Measurements from ENCODE around the gene ALAD. TPM values are rescaled to one million over a fixed set of nuclear protein-coding genes. Genes with fewer than 3 reads are reported as not detected.

ALAD gene
- total and polyA plus RNA-seq, 2 of the 13 experiments (the other 11 are each of a cell fraction or from before 2014, with no cell fraction given) = 21.8 to 30.1 TPM

DNA sequence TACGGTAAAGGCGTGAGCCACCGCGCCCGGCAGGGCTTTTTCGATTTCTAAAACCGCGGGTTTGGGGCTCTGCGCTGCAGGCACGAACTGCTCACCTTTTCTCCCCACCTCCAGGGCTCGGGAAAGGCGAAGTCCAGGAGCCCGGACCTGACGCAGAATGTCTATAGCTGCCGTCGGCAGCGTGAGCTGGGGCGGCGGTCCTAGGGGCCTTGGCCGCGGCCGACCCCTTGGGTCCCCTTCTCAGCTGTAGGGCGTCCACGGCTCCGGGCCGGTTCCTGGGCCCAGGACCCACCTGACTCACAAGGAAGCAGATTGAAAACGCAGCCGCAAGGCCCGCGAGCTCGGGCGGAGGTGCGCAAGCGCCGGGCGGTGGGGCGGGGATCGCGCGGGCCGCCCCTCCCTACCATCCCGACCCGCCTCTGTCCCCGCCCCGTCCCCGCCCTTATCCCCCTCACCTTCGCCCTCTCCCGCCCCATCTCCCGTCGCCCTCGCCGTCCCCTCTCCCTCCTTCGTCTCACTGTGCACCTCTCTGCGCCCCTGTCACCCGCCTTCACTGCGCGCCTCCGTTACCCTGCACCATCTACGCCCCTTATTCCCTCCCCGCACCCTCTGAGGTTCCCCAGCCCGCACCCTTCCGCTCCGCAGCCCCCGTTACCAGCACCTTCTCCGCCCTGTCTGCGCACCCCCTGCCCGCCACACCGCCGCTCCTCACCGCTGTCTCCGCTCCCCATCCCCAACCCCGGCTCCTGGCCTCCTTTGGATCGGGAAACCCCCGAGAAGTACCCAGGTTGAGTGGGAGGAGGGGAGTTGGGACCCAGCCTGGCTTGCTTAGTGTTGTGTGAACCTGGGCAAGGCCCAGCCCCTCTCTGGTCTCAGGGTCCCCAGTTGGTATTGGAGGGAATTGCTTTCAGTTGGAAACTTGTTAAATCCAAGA, 24.2 kb downstream of the ALAD start, which contains the start of gene HDHD3 (continued):
- TF ChIP-seq, protein P1, sequence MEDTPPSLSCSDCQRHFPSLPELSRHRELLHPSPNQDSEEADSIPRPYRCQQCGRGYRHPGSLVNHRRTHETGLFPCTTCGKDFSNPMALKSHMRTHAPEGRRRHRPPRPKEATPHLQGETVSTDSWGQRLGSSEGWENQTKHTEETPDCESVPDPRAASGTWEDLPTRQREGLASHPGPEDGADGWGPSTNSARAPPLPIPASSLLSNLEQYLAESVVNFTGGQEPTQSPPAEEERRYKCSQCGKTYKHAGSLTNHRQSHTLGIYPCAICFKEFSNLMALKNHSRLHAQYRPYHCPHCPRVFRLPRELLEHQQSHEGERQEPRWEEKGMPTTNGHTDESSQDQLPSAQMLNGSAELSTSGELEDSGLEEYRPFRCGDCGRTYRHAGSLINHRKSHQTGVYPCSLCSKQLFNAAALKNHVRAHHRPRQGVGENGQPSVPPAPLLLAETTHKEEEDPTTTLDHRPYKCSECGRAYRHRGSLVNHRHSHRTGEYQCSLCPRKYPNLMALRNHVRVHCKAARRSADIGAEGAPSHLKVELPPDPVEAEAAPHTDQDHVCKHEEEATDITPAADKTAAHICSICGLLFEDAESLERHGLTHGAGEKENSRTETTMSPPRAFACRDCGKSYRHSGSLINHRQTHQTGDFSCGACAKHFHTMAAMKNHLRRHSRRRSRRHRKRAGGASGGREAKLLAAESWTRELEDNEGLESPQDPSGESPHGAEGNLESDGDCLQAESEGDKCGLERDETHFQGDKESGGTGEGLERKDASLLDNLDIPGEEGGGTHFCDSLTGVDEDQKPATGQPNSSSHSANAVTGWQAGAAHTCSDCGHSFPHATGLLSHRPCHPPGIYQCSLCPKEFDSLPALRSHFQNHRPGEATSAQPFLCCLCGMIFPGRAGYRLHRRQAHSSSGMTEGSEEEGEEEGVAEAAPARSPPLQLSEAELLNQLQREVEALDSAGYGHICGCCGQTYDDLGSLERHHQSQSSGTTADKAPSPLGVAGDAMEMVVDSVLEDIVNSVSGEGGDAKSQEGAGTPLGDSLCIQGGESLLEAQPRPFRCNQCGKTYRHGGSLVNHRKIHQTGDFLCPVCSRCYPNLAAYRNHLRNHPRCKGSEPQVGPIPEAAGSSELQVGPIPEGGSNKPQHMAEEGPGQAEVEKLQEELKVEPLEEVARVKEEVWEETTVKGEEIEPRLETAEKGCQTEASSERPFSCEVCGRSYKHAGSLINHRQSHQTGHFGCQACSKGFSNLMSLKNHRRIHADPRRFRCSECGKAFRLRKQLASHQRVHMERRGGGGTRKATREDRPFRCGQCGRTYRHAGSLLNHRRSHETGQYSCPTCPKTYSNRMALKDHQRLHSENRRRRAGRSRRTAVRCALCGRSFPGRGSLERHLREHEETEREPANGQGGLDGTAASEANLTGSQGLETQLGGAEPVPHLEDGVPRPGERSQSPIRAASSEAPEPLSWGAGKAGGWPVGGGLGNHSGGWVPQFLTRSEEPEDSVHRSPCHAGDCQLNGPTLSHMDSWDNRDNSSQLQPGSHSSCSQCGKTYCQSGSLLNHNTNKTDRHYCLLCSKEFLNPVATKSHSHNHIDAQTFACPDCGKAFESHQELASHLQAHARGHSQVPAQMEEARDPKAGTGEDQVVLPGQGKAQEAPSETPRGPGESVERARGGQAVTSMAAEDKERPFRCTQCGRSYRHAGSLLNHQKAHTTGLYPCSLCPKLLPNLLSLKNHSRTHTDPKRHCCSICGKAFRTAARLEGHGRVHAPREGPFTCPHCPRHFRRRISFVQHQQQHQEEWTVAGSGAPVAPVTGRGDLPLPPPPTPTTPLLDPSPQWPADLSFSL (CRISPR knock-in tag; IDR thresholded peaks at IDR 0.05) = no peak
- TF ChIP-seq ATF2 (CRISPR knock-in tag; IDR thresholded peaks at IDR 0.05) = peak; percentile 54; the same call in 1 of the 2 replicates
- no peak for TF ChIP-seq ZNF616 (CRISPR knock-in tag; IDR thresholded peaks at IDR 0.05; ENCODE audit: low read depth)
- no peak for TF ChIP-seq GPN1 (CRISPR knock-in tag; IDR thresholded peaks at IDR 0.05; ENCODE audit: borderline replicate concordance)
- TF ChIP-seq RXRB (CRISPR knock-in tag; IDR thresholded peaks at IDR 0.05; ENCODE audit: borderline replicate concordance) = peak; percentile 51; the same call in 1 of the 2 replicates
- TF ChIP-seq RFX3 (CRISPR knock-in tag; IDR thresholded peaks at IDR 0.05) = no peak
- peak; percentile 83; the same call in 1 of the 2 replicates for TF ChIP-seq TSC22D2 (CRISPR knock-in tag; IDR thresholded peaks at IDR 0.05; ENCODE audit: borderline replicate concordance)
- TF ChIP-seq SCMH1 (CRISPR knock-in tag; IDR thresholded peaks at IDR 0.05; ENCODE audit: borderline replicate concordance) = no peak
- TF ChIP-seq CEBPB (IDR thresholded peaks at IDR 0.05; ENCODE audit: borderline replicate concordance, low read depth, low read length) = no peak
- peak; percentile 6; the same call in 1 of the 2 replicates for TF ChIP-seq RXRA (CRISPR knock-in tag; IDR thresholded peaks at IDR 0.05)
- TF ChIP-seq FOXA1 (IDR thresholded peaks at IDR 0.05) = no peak
- TF ChIP-seq FOXA1 (CRISPR knock-in tag; IDR thresholded peaks at IDR 0.05) = peak; percentile 25; the same call in 1 of the 2 replicates
- TF ChIP-seq, protein P2, sequence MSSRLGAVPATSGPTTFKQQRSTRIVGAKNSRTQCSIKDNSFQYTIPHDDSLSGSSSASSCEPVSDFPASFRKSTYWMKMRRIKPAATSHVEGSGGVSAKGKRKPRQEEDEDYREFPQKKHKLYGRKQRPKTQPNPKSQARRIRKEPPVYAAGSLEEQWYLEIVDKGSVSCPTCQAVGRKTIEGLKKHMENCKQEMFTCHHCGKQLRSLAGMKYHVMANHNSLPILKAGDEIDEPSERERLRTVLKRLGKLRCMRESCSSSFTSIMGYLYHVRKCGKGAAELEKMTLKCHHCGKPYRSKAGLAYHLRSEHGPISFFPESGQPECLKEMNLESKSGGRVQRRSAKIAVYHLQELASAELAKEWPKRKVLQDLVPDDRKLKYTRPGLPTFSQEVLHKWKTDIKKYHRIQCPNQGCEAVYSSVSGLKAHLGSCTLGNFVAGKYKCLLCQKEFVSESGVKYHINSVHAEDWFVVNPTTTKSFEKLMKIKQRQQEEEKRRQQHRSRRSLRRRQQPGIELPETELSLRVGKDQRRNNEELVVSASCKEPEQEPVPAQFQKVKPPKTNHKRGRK (CRISPR knock-in tag; IDR thresholded peaks at IDR 0.05) = no peak
- no peak for TF ChIP-seq FLYWCH1 (CRISPR knock-in tag; IDR thresholded peaks at IDR 0.05)
- no peak for TF ChIP-seq HNF4G (IDR thresholded peaks at IDR 0.05; ENCODE audit: borderline replicate concordance, low read depth, low read length)
- TF ChIP-seq HNF4G (CRISPR knock-in tag; IDR thresholded peaks at IDR 0.05; ENCODE audit: borderline replicate concordance, low read depth) = no peak
- TF ChIP-seq PRDM4 (CRISPR knock-in tag; IDR thresholded peaks at IDR 0.05; ENCODE audit: borderline replicate concordance) = no peak

Data from HepG2 (cell line).